Bronchial epithelial cell (primary cell): ENCODE data around the gene PCDHB5. TPM values are rescaled to one million over a fixed set of nuclear protein-coding genes. Genes with fewer than 3 reads are reported as not detected.
A peak's percentile ranks its signal among the peaks of the same experiment; 100 is the strongest.
"Not testable (repeated sequence)": the region's sequence is repeated elsewhere in the genome, so short reads cannot be mapped to it uniquely, and the experiment has no call there.

Experiments
- DNase-seq: peaks from one replicate; pipeline ENCODE4 v3.0.0-alpha.2; 2010; ENCODE audit warnings: low read depth
- FAIRE-seq: peaks from 2 replicates; lab custom pipeline; 2011; peaks lifted over from hg19 to GRCh38; lab: Jason Lieb, UNC
- H3K27me3 ChIP-seq: 2 replicates; pipeline ENCODE4 v1.5.1; 2011; ENCODE audit warnings: low read length; ENCODE audit not compliant: control insufficient read depth, insufficient read depth
- H3K36me3 ChIP-seq: 2 replicates; pipeline ENCODE4 v1.5.1; 2011; ENCODE audit warnings: low read length; ENCODE audit not compliant: control insufficient read depth, insufficient read depth
- H3K4me3 ChIP-seq: 2 replicates; pipeline ENCODE4 v1.5.1; 2011; ENCODE audit warnings: mild to moderate bottlenecking, low read depth, low read length, control low read depth
- CTCF ChIP-seq: IDR thresholded peaks from 2 replicates; pipeline ENCODE4 v1.5.1; 2011; ENCODE audit warnings: mild to moderate bottlenecking, moderate library complexity, low read length, control low read depth, inconsistent platforms; ENCODE audit not compliant: insufficient read depth, severe bottlenecking
- total RNA-seq: library from RNA; depleted of rRNA; stranded (reverse); fragments of >200 nt; gene quantifications from 2 replicates; pipeline ENCODE4 v1.2.1, GENCODE V29; 2014

The PCDHB5 gene
- 0.26 TPM in 2 replicates for total RNA-seq

GRCh38 chr5:141135030-141135717, at the start of gene PCDHB5:
Gene PCDHB5 (plus strand): TSS chr5:141135206. CDS start chr5:141135435, 229 bp downstream.
- TF ChIP-seq CTCF, result peak; percentile 32
- FAIRE-seq (no peak), DNase-seq (peak; percentile 13)
- Histone ChIP-seq H3K36me3 (no peaks in the 10 kb centered on the region), H3K27me3 (no peaks in the 10 kb centered on the region), H3K4me3 (peak within 1 kb of the TSS; percentile 20)

GRCh38 chr5:141094481-141095262, 40.3 kb upstream of the PCDHB5 start, which contains the start of gene PCDHB2:
Gene PCDHB2 (plus strand): TSS chr5:141094615. CDS start chr5:141094791, 176 bp downstream.
- peak within 1 kb of the TSS; percentile 24 for H3K4me3 ChIP-seq
- peak; percentile 15 for TF ChIP-seq CTCF
- peak; percentile 15 for DNase-seq
- H3K36me3 ChIP-seq, result no peaks in the 10 kb centered on the region
- no peak for FAIRE-seq
- no peaks in the 10 kb centered on the region for H3K27me3 ChIP-seq

GRCh38 chr5:141095263-141095641, 39.8 kb upstream of the PCDHB5 start:
- no peak overlapping the region for H3K4me3 ChIP-seq
- no peaks in the 10 kb centered on the region for H3K36me3 ChIP-seq
- no peak for FAIRE-seq
- no peaks in the 10 kb centered on the region for H3K27me3 ChIP-seq
- no peak for TF ChIP-seq CTCF
- DNase-seq, result no peak

- not testable (repeated sequence) for FAIRE-seq
Observed at GRCh38 chr5:141096181-141096580, 38.8 kb upstream of the PCDHB5 start.

GRCh38 chr5:141096586-141096985, 38.4 kb upstream of the PCDHB5 start:
- H3K36me3 ChIP-seq, H3K4me3 ChIP-seq, FAIRE-seq, H3K27me3 ChIP-seq, DNase-seq: not testable (repeated sequence)

More at GRCh38 chr5:141096181-141096580, 38.8 kb upstream of the PCDHB5 start:
- H3K36me3 ChIP-seq, H3K27me3 ChIP-seq, H3K4me3 ChIP-seq, DNase-seq: not testable (repeated sequence)

- peak; percentile 31 for TF ChIP-seq CTCF
- DNase-seq, result peak; percentile 15
- no peaks in the 10 kb centered on the region for H3K27me3 ChIP-seq
- FAIRE-seq, result peak; percentile 62
- no peaks in the 10 kb centered on the region for H3K36me3 ChIP-seq
- no peak within 1 kb of the TSS for H3K4me3 ChIP-seq
Observed at GRCh38 chr5:141100243-141100805, 34.7 kb upstream of the PCDHB5 start, which contains the start of gene PCDHB3. Gene PCDHB3 (plus strand): TSS chr5:141100473. CDS start chr5:141100650, 177 bp downstream.
